Activated CD8-positive, alpha-beta memory T cell treated with anti-CD3 and anti-CD28 coated beads, Interleukin-2, amount 50 U/mL, for 1 hour (primary cell): ENCODE data around the gene TIMM17B.

Source experiments
- DNase-seq: peaks from one replicate; pipeline ENCODE4 v3.0.0-alpha.2; 2020; ENCODE audit errors: extremely low read depth

TIMM17B gene

DNA sequence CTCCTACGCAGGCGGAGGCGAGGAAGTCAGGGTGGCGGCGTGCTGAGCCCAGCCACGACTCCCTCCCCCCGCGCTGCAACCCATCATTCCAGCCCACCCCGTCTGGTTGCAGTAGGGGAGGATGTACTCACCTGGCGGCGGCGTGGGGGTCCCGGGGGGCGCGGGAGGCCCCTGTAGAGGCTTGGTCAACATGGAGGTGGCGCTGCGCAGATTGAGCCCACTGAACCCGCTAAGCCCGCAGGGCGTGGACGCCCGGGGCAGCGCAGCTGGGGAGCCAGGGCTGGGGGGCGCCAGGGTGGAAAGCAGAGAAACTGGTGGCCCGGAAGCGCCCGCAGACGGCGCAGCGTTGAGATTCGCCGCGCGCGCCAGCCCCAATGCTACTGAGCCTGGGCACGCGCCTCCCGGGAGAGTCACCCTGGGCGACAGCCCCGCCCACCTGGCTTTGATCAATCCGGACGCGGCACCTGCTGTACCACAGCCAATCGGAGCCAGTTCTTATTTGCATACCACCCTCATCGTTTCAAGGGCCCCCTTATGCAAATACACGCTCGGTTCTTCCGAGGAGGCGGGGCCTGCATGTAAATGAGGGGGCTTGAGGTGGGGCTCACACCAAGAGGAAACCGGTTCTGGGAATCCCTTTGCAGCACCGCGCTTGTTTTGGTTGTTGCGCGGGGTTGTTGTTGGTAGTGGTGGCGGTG is 21.2 kb upstream of the TIMM17B start, which contains the start of gene PIM2:
Gene PIM2, minus strand, starts transcription at position 382 of the 698 bp plus-strand sequence. Its CDS starts 190 bp downstream, at position 192.
- DNase-seq, result peak; percentile 87

GRCh38 chrX:48918301-48918642 is 20.7 kb upstream of the TIMM17B start:
- no peak for DNase-seq

DNA sequence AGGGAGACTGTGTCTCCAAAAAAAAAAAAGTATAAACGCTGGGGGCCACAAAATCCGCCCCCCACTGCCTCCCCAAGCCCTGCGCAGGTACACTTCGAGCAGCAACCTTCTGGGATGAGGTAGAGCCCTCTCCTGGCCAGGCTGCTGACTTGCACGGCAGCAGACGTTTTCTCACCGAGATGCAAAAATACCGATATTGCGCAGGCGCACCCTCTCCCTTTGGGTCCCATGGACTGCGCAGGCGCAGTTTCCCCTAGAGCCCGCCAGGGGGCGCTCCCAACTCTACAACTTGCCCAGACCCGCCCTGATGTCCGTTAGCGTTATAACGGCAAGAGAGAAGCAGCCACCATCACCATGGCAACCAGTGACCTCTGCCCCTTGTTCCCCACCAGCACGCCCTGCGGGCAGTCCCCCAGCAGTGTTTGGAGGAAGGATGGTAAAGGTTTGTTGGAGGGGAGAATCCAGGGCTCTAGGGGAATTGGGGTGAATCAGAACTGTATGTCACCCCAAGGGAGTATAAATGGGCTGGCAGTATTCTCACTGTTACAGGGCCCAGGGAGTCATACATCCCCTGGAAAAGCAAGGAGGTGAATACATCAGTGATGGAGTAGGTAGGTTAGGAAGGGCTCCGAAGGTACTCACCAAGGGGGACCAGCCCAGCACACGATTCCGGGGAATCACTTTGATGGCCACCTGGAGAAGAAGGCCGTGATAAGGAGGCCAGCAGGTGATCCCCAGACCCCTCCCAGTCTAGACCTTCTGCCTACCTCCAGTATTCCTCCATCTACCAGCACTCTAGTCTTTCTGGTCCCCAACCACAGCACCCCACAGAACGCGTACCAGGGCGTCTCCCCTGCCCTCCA is 19.8 kb upstream of the TIMM17B start:
- peak; percentile 73 for DNase-seq

DNA sequence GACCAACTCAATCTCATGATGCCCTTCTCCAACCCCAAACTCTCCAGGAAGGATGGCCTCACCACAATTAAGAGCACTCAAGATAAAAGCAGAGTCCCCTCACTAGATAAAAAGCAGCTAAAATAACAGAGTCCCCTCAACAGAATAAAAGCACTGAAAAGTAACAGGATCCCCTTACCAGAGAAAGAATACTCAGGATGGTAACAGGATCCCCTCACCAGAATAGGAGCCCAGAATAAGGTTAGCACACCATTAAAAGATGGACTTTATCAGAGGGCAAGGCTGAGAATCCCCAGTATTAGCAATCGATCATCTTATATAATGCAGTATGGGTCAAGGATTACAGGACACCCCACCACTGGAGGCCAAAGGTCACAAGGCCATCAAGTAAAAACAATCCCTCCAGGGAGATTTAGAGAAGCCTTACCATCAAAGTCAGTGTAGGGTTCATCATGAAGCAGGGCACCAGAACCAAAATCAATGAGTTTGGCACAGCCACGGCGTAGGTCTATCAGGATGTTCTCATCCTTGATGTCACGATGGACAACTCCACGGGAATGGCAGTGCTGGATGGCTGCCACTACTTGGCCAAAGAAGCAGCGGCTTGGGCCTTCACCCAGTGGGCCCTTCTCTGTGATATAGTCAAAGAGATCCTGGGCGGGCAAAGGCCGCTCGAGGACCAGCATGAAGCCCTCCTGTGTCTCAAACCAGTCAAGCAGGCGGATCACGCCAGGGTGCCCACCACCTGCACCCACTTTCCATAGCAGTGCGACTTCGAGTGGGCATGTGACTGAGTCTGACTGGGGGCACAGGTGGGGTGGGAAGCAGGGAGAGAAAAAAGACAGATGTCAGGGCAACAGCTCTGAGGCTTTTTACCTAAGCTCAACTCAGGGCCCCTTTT is 17.3 kb upstream of the TIMM17B start:
- no peak for DNase-seq

GRCh38 chrX:48913605-48914366 is 16.2 kb upstream of the TIMM17B start:
- no peak for DNase-seq

DNA sequence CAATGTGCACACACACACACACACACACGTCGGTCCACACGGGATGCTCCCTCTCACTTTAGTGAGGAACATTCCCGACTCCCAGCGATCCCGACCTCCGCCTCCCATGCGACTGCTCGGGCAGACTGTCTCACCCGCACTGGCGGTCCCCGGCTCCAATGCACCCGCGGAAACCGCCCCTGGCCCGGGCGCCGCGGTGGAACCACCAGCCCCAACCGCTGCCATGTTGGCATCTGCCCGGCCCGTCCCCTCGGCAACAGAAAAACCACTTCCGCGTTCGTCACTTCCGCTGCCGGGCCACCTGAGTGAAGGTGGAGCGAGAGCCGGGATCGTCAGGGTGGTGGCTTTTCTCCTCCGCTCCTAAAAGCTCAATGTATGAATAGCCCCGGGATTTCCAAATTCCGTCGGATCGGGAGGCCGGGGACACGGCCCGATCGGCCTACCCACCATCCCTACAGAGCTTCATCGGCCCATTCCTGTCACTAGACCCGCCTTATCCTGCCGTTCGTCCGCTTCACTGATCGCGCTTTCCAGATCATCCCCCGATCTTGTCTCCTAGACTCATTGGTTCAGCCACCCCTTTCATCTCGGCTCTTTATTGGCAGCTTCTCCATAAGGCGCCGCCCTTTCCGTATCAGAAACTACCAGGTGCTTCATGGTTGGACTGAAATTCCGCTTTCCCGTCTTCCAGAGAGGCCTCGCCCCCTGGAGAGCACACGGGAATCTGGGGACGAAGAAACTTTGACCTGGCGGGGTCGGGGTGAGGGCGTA is 14.0 kb upstream of the TIMM17B start, which contains the start of gene SLC35A2:
Gene SLC35A2, minus strand, starts transcription at position 235 of the 771 bp plus-strand sequence. Its CDS starts 10 bp downstream, at position 225.
- DNase-seq, result peak; percentile 69

DNA sequence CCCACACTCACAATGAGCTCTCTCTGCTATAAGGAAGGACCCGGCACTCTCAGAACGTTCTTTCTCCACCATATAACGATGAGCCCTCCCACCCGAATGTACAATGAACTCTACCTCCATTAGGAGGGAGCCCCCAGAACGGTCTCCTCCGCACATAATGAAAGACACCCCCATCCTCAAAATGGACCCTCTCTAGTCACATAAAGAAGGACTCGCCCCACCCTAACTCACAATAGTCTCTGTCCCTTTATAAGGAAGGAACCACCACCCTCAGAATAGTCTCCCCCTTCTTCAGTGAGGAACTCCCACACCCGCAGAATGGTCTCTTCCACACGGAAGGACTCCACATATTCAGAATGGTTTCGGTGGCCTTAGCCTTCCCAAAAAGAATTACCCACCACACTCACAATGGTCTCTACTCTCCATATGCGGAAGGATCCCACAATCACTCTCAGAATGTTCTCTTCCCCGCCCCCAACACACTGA is 13.4 kb upstream of the TIMM17B start:
- no peak for DNase-seq

GRCh38 chrX:48909703-48910294 is 12.2 kb upstream of the TIMM17B start:
- DNase-seq, result no peak

DNA sequence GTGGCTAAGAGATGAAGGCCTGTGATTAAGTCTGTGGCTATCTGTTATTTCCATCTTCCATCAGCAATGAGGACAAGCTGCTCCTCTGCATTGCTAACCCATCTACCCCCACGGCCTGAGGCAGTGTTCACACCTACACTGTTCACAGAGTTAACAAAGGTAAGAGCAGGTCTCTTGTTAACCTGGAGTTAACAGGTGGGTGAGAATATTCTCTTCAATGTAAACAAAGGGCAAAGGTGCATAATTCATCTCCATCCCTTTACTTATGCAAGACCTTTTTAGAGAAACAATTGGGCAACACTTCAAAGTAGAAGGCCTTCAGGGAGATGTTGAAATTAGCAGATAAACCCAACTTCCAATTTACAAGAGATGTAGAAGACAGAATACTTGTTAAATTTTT is 11.0 kb upstream of the TIMM17B start:
- DNase-seq, result no peak

GRCh38 chrX:48905090-48905790 is 7.7 kb upstream of the TIMM17B start:
- no peak for DNase-seq

- no peak for DNase-seq
Observed at GRCh38 chrX:48904626-48905025, 7.1 kb upstream of the TIMM17B start.

DNA sequence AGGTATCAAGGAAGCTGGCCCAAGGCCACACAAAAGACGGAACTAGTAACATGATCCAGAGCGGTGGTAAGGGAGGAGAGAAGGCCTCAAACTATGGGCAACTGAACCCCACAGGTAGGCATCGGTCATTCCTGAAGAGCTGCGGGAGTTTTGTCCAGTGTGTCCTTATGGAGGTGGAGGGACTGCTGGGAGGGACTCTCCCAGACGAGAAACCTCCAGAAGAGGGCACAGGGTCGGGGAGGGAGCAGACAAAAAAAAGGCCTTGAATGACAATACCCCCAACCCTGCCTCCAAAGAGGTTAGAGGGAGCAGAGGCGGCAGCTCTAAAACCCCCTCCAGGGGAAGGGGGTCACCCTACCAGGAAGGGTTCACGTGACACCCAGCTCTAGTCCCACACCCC is 6.6 kb upstream of the TIMM17B start:
- DNase-seq, result no peak

GRCh38 chrX:48903290-48903689 is 5.7 kb upstream of the TIMM17B start:
- DNase-seq, result no peak

DNA sequence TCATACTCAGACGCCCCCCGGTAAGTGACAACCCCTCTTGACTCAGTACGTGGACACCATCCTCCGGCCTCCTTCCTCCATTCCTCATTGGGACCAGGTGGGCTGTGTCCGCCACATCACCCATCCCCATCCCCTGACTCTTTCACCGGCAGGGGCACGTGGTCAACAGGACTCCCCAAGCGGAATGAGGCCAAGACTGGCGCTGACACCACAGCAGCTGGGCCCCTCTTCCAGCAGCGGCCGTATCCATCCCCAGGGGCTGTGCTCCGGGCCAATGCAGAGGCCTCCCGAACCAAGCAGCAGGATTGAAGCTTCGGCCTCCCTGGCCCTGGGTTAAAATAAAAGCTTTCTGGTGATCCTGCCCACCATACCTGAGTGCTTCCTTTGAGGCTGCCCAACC is 5.2 kb upstream of the TIMM17B start:
- no peak for DNase-seq

GRCh38 chrX:48902135-48902534 is 4.6 kb upstream of the TIMM17B start:
- no peak for DNase-seq

GRCh38 chrX:48901069-48901468 is 3.5 kb upstream of the TIMM17B start:
- no peak for DNase-seq

- DNase-seq, result no peak
Observed at GRCh38 chrX:48899078-48899410, 1.5 kb upstream of the TIMM17B start.

DNA sequence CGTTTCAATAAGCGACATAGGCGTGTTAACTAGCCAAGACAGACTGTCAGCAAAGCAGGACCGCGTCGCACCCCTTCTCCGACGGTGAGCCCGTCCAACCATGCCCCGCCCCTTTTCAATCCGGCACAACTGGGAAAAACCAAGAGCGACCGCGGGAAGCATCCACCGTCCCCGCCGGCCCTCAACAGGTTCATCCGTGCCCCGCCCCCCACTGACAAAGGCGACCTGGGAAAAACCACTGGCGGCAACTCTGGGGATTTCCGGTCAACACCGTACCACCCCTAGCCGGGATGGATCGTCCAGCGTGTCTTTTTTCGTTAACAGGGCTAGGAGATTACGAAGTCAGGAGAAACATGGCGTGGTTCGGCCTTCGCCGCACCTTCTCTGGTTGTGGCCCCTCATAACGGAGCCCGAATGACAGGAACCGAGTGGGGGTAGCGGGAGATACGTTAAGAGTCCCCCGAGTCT is 377 bp downstream of the TIMM17B start:
- DNase-seq, result no peak

- no peak for DNase-seq
Observed at GRCh38 chrX:48896611-48897011, 957 bp downstream of the TIMM17B start.
